GM18909 (cell line): ENCODE results near the gene VPREB1.
"Not testable (repeated sequence)": the region's sequence is repeated elsewhere in the genome, so short reads cannot be mapped to it uniquely, and the experiment has no call there.

Experiments
- ATAC-seq: cut with Tn5 transposase; IDR thresholded peaks from one replicate; pipeline ENCODE4 v1.9.1; 2021; ENCODE audit warnings: mild to moderate bottlenecking; ENCODE audit not compliant: unreplicated experiment, poor library complexity

Gene VPREB1

GRCh38 chr22:22242488-22242887 lies 2.1 kb upstream of the VPREB1 start:
- ATAC-seq, result no peak

- ATAC-seq, result no peak
Measured at GRCh38 chr22:22243033-22243680, 1.4 kb upstream of the VPREB1 start.

GRCh38 chr22:22245256-22245909 lies 797 bp downstream of the VPREB1 start:
- no peak for ATAC-seq

- ATAC-seq, result no peak
Measured at GRCh38 chr22:22245935-22246525, 1.4 kb downstream of the VPREB1 start.

DNA sequence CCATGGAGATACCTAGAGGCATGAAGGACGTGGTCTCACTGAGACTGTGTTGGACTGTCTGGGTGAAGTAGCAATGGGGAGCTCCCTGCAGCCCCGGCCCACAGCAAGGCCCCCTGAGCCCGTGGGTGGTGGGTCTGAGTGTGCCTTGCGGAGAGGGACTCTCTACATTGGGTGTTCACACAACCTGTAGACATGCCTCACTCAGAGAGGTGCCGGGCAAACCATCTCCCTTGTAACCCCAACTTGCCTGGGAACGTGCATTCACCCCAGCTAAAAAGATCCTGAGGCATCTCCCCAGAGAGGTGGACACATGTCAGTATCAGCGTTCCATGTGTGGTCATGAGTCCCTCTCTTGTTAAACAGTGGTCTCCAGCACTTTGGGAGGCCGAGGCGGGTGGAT lies 2.1 kb downstream of the VPREB1 start:
- no peak for ATAC-seq

DNA sequence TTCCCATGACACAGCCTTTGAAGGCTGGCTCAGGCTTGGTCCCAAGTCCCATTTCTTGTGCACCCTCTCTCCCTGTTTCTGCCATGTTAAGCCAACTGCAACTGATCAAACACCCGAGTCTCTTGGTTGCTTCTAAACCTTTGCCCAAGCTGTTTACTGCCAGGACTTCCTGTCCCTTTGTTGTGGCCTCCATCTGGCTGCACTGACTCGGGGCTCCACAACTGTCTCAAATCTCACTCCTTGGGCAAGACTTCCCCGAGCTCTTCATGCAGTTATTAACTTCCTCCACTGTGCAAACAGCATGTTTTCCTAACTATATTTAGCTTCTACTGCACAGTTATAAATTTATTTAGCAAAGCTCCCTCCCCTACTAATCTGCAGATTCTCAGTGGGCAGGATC lies 4.3 kb downstream of the VPREB1 start:
- ATAC-seq, result no peak

DNA sequence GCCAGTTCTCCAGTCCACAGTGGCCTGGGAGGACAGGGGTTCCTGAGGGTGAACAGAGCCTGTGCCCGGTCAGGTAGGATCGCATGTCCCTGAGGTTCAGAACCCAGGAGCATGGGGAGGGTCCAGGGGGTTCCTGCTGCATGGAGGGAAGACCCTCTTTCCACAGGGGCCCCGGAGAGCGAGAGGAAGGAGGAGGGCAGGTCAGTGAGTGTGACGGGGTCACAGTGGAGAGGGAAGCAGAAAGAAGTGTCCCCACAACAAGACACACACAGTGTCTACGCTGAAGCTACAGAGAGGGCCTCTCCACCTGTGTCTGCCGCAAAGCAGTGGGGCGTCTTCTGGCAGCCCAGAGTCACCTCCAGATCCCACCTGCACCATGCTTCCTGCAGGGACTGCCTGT lies 6.1 kb downstream of the VPREB1 start:
- not testable (repeated sequence) for ATAC-seq

- ATAC-seq, result not testable (repeated sequence)
Measured at GRCh38 chr22:22256133-22256532, 11.5 kb downstream of the VPREB1 start.

DNA sequence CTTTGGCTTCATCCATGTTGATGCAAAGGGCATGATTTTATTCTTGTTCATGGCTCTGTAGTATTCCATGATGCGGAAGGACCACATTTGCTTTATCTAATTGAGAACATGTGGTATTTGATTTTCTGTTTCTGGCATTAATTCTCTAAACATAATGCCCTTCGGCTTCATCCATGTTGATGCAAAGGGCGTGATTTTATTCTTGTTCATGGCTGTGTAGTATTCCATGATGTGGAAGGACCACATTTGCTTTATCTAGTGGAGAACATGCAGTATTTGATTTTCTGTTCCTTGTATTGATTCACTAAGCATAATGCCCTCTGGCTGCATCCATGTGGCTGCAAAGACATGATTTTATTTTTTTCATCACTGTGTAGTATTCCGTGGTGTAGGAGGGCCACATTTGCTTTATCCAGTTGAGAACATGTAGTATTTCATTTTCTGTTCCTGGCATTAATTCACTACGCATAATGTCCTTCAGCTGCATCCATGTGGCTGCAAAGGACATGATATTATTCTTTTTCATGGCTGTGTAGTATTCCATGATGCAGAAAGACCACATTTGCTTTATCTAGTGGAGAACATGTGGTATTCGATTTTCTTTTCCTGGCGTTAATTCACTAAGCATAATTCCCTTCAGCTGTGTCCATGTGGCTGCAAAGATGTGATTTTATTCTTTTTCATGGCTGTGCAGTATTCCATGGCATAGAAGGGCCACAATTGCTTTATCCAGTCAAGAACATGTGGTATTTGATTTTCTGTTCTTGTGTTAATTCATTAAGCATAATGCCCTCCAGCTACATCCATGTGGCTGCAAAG lies 14.2 kb downstream of the VPREB1 start:
- ATAC-seq, result not testable (repeated sequence)

DNA sequence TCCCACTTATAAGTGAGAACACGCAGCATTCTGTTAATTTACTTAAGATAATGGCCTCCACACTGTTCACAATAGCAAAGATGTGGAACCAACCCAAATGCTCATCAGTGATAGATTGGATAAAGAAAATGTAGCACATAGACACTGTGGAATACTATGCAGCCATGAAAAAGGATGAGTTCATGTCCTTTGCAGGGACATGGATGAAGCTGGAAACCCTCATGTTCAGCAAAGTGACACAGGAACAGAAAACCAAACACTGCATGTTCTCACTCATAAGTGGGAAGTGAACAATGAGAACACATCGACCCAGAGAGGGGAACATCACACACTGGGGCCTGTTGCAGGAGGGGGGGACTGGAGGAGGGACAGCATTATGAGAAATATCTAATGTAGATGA lies 15.6 kb downstream of the VPREB1 start:
- ATAC-seq, result not testable (repeated sequence)

- not testable (repeated sequence) for ATAC-seq
Measured at GRCh38 chr22:22260586-22260985, 16.0 kb downstream of the VPREB1 start.

DNA sequence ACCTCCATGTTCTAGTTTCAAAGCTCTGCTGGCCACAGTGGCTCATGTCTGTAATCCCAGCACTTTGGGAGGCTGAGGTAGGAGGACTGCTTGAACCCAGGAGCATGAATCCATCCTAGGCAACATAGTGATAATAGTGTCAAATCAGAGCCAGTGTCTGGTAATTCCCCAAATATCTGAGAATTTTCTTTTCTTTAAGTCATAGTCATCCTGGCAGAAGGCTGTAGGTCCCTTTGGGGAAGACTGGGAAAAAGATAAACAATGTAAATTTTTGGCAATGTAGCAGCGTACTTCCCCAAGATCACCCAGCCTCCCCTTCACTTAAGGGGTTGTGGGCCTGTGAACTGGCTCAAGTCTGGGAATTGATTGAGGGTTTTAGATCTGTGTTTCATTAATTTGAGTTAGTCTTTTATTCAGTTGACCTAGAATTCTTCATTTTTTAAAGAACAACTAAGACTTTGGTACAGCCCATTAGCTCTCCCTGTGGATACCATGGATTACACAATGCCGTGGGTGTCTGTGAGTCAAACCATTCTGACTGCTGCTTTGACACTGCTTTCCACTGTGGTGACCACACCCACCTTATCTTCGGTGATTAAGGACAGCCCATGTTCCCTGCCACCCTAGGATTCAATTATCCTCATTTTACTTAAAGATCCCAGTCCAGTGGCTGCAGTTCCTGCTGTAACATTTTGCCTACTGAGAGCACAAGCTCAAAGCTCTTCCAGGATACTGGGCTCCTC lies 17.9 kb downstream of the VPREB1 start:
- not testable (repeated sequence) for ATAC-seq

DNA sequence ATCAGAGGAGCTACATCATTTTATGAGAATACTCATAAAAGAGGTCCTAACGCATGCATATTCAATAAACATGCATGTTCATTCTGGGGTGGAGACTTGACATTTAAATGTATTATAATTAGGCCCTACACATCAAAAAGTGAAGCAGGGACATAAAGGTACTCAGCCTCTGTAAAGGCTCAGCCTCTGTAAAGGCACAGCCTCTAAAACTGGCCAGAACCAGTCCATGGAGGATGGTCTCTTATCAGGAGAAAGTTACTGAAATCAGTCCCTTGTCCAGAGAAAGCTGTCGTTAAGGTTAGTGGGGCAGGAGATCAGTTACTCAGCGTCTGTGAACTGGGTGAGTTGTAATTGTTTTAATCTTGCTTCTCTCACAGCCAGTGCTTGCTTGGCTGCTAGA lies 19.2 kb downstream of the VPREB1 start:
- ATAC-seq, result not testable (repeated sequence)

DNA sequence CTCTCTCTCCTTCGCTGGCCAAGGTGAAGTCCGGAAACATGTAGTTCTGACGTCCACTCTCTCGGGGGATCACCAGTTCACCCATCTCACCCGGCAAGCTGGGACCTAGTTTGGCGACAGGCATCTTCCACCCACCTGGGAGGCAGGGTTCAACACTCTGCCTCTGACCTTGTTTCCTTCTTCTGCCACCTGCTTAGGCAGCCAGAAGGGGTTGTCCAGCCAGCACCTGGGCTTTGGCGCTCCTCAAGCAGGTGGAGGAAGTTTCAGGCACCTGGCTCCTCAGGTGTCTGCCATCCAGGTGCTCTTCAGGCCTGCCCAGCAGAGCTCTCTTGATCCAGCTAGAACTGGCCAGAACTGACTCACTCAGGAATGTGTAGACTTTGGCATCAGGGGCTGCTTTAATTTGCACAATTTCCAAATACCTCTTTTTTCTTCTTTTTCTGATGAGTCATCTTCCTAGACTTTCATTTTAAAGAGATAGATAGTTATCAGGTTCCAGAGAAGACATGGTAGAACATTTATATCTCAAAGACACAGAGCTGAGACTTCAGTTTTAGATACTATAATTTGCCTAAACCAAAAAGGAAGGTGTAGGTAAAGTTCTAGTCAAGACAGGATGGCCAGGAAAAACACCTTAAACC lies 25.6 kb downstream of the VPREB1 start:
- not testable (repeated sequence) for ATAC-seq

DNA sequence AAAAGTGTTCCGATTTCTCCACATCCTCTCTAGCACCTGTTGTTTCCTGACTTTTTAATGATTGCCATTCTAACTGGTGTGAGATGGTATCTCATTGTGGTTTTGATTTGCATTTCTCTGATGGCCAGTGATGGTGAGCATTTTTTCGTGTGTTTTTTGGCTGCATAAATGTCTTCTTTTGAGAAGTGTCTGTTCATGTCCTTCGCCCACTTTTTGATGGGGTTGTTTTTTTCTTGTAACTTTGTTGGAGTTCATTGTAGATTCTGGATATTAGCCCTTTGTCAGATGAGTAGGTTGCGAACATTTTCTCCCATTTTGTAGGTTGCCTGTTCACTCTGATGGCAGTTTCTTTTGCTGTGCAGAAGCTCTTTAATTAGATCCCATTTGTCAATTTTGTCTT lies 32.8 kb downstream of the VPREB1 start:
- ATAC-seq, result not testable (repeated sequence)

DNA sequence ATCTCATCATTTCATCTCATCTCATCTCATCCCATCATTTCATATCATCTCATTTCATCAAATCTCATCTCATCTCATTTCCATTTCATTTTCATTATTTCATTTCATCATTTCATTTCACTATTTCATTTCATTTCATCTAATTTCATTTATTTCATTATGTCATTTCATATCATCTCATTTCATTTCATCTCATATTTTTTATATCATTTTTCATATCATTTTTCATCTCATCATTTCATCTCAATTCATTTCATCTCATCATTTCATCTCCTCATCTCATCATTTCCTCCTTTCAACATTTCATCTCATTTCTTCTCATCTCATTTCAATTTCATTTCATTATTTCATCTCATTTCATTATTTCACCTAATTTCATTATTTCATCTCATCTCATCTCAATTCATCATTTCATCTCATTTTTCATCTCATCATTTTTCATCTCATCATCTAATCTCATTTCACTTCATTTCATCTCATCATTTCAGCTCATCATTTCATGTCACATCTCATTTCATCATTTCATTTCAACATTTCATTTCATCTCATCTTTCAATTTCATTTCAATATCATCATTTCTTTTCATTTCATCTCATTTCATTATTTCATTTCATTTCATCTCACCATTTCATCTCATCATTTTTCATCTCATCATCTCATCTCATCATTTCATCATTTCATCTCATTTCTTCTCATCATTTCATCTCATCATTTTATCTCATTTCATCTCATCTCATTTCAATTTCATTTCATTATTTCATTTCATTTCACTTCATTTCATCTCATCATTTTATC lies 40.6 kb downstream of the VPREB1 start:
- not testable (repeated sequence) for ATAC-seq

DNA sequence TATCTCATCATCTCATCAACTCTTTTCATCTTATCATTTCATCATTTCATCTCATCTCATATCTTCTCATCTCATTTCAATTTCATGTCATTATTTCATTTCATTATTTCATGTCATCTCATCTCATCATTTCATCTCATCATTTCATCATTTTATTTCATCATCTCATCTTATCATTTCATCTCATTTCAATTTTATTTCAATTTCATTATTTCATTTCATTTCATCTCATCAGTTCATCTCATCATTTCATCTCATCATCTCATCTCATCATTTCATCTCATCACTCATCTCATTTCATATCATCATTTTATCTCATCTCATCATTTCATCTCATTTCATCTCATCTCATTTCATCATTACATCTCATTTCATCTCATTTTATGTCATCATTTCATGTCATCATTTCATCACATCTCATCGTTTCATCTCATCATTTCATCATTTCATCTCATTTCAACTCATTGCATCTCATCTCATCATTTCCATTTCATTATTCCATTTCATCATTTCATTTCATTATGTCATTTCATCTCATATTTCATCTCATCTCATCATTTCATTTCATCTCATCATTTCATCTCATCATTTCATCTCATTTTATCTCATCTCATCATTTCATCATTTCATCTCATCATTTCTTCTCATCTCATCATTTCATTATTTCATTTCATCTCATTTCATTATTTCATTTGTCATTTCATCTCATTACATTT lies 42.0 kb downstream of the VPREB1 start:
- not testable (repeated sequence) for ATAC-seq

- ATAC-seq, result not testable (repeated sequence)
Measured at GRCh38 chr22:22287106-22287626, 42.6 kb downstream of the VPREB1 start.
